SK-N-SH (cell line): Measurements from ENCODE around the gene RNLS. TPM values are rescaled to one million over a fixed set of nuclear protein-coding genes. Genes with fewer than 3 reads are reported as not detected.

ENCODE experiments used
- CTCF ChIA-PET: fragments of 300-600, 350-600 bp; formaldehyde crosslinking; extraction: SDS; loops from one replicate; lab custom pipeline; 2021; lab: Yijun Ruan, JAX
- POLR2A ChIA-PET: fragments of 350-600 bp; sonication (Branson Sonifier 250); formaldehyde crosslinking; extraction: SDS; loops from one replicate; lab custom pipeline; 2020; ENCODE audit warnings: antibody characterized with exemption, inconsistent platforms; lab: Yijun Ruan, JAX
- DNase-seq: peaks from one replicate; pipeline ENCODE4 v3.0.0; 2012
- H2AFZ ChIP-seq: fragments of 200-600 bp; sonication (generic); 2 replicates; pipeline ENCODE4 v1.8.1; 2016; ENCODE audit warnings: antibody characterized with exemption, mild to moderate bottlenecking, low read depth
- H3F3A ChIP-seq: fragments of 200-600 bp; sonication (generic); replicated peaks from 2 replicates; pipeline ENCODE3; 2016; ENCODE audit warnings: antibody characterized with exemption, mild to moderate bottlenecking; ENCODE audit not compliant: insufficient read depth
- H3K27ac ChIP-seq, 2 experiments: fragments of 200-500 bp in 1 of 2; fragments of 200-600 bp in 1 of 2; sonication (Bioruptor generic) in 1 of 2; sonication (generic), shearing (Covaris generic) in 1 of 2; 2 replicates each; pipeline versions ENCODE4 v1.5.1 to v1.6.1; 2014 to 2016; ENCODE audit warnings: low read depth in 2 of 2, inconsistent platforms in 1 of 2, low read length in 1 of 2, mild to moderate bottlenecking in 1 of 2, mixed read lengths in 1 of 2
- H3K27me3 ChIP-seq: fragments of 200-600 bp; sonication (generic), shearing (Covaris generic); 2 replicates; pipeline ENCODE4 v1.6.1; 2016; ENCODE audit warnings: mixed run types; ENCODE audit not compliant: insufficient read depth
- H3K36me3 ChIP-seq, 2 experiments: fragments of 200-500 bp in 1 of 2; fragments of 200-600 bp in 1 of 2; sonication (Bioruptor generic) in 1 of 2; sonication (generic) in 1 of 2; replicated peaks in 1 of 2; 2 replicates each; pipeline versions ENCODE3 to v1.5.1; 2014 to 2016; ENCODE audit warnings: low read length in 1 of 2, mild to moderate bottlenecking in 1 of 2; ENCODE audit not compliant: insufficient read depth in 2 of 2, control insufficient read depth in 1 of 2
- H3K4me1 ChIP-seq, 2 experiments: fragments of 200-500 bp in 1 of 2; fragments of 200-600 bp in 1 of 2; sonication (Bioruptor generic) in 1 of 2; sonication (generic), shearing (Covaris generic) in 1 of 2; 2 replicates each; pipeline versions ENCODE4 v1.5.1 to v1.6.1; 2014 to 2016; ENCODE audit warnings: low read depth in 1 of 2, low read length in 1 of 2, mixed run types in 1 of 2; ENCODE audit not compliant: insufficient read depth in 2 of 2, control insufficient read depth in 1 of 2
- H3K4me2 ChIP-seq: fragments of 200-600 bp; sonication (generic), shearing (Covaris generic); 2 replicates; pipeline ENCODE4 v1.6.1; 2017; ENCODE audit warnings: mixed run types
- H3K4me3 ChIP-seq, 2 experiments: fragments of 200-500 bp in 1 of 2; fragments of 200-600 bp in 1 of 2; sonication (Bioruptor generic) in 1 of 2; sonication (generic), shearing (Covaris generic) in 1 of 2; 2 replicates each; pipeline versions ENCODE4 v1.5.1 to v1.8.1; 2014 to 2016; ENCODE audit warnings: low read depth in 2 of 2, inconsistent platforms in 1 of 2, low read length in 1 of 2, mild to moderate bottlenecking in 1 of 2, mixed read lengths in 1 of 2, moderate library complexity in 1 of 2
- H3K79me2 ChIP-seq: fragments of 200-600 bp; sonication (generic); 2 replicates; pipeline ENCODE4 v1.8.1; 2017; ENCODE audit warnings: mild to moderate bottlenecking; ENCODE audit not compliant: insufficient read depth
- H3K9ac ChIP-seq: fragments of 200-600 bp; sonication (generic); 2 replicates; pipeline ENCODE4 v1.6.1; 2017; ENCODE audit warnings: mixed run types
- H3K9me2 ChIP-seq: fragments of 200-600 bp; sonication (generic); 2 replicates; pipeline ENCODE4 v1.6.1; 2017; ENCODE audit warnings: mixed run types
- H3K9me3 ChIP-seq: fragments of 200-600 bp; sonication (generic); 2 replicates; pipeline ENCODE4 v1.6.1; 2017; ENCODE audit warnings: mixed run types, mild to moderate bottlenecking, moderate library complexity
- H4K20me1 ChIP-seq: fragments of 200-600 bp; sonication (generic); 2 replicates; pipeline ENCODE4 v1.6.1; 2017; ENCODE audit warnings: mild to moderate bottlenecking, mixed run types; ENCODE audit not compliant: insufficient read depth
- ELF1 ChIP-seq: IDR thresholded peaks from 2 replicates; pipeline ENCODE4 v1.4.0; 2012
- FOXJ3 ChIP-seq: sonication (generic); formaldehyde crosslinking; IDR thresholded peaks from 2 replicates; pipeline ENCODE4 v1.5.1; 2020; ENCODE audit warnings: mild to moderate bottlenecking, missing genetic modification reagents
- FOXM1 ChIP-seq: IDR thresholded peaks from 2 replicates; pipeline ENCODE4 v1.4.0; 2012; ENCODE audit warnings: low read depth, mild to moderate bottlenecking
- GABPA ChIP-seq: IDR thresholded peaks from 2 replicates; pipeline ENCODE4 v1.4.0; 2012; ENCODE audit warnings: low read depth, mild to moderate bottlenecking
- GATA2 ChIP-seq: sonication (generic); formaldehyde crosslinking; IDR thresholded peaks from 2 replicates; pipeline ENCODE4 v1.5.0; 2020; ENCODE audit warnings: mild to moderate bottlenecking, missing genetic modification reagents
- IRF3 ChIP-seq: fragments of 150-350 bp; IDR thresholded peaks from 2 replicates; pipeline ENCODE4 v1.6.1; 2016; ENCODE audit warnings: mild to moderate bottlenecking, low read depth, low read length
- MXI1 ChIP-seq: IDR thresholded peaks from 2 replicates; pipeline ENCODE4 v1.6.1; 2012; ENCODE audit warnings: mild to moderate bottlenecking, low read depth, low read length, improper control_type of control experiment
- NFIC ChIP-seq: IDR thresholded peaks from 2 replicates; pipeline ENCODE4 v1.4.0; 2012; ENCODE audit warnings: borderline replicate concordance
- NRF1 ChIP-seq: IDR thresholded peaks from 2 replicates; pipeline ENCODE4 v1.6.1; 2012; ENCODE audit warnings: low read depth, mild to moderate bottlenecking, low read length
- POLR2AphosphoS5 ChIP-seq: IDR thresholded peaks from 2 replicates; pipeline ENCODE4 v1.6.1; 2012; ENCODE audit warnings: low read depth, low read length
- RAD21 ChIP-seq: IDR thresholded peaks from 2 replicates; pipeline ENCODE4 v1.6.1; 2012; ENCODE audit warnings: mild to moderate bottlenecking, low read length
- RCOR1 ChIP-seq: fragments of 150-350 bp; IDR thresholded peaks from 2 replicates; pipeline ENCODE4 v1.6.1; 2017; ENCODE audit warnings: antibody characterized with exemption, low read length
- RFX5 ChIP-seq: IDR thresholded peaks from 2 replicates; pipeline ENCODE4 v1.6.1; 2012; ENCODE audit warnings: mild to moderate bottlenecking, improper control_type of control experiment, low read length
- SIN3A ChIP-seq: IDR thresholded peaks from 2 replicates; pipeline ENCODE4 v1.6.1; 2012; ENCODE audit warnings: low read depth, mild to moderate bottlenecking, low read length, moderate library complexity, borderline replicate concordance
- TAF1 ChIP-seq: IDR thresholded peaks from 2 replicates; pipeline ENCODE4 v1.6.1; 2012; ENCODE audit warnings: low read depth, mild to moderate bottlenecking, low read length, moderate library complexity, borderline replicate concordance
- TCF12 ChIP-seq: IDR thresholded peaks from 2 replicates; pipeline ENCODE4 v1.4.0; 2012
- USF1 ChIP-seq: IDR thresholded peaks from 2 replicates; pipeline ENCODE4 v1.4.0; 2012; ENCODE audit warnings: low read depth, borderline replicate concordance
- USF2 ChIP-seq: fragments of 150-350 bp; IDR thresholded peaks from 2 replicates; pipeline ENCODE4 v1.6.1; 2017; ENCODE audit warnings: antibody characterized with exemption, low read length, low read depth, borderline replicate concordance
- YY1 ChIP-seq: IDR thresholded peaks from 2 replicates; pipeline ENCODE4 v1.4.0; 2012; ENCODE audit warnings: low read depth, mild to moderate bottlenecking
- WGBS: methylation state at CpG from one replicate; pipeline ENCODE4 v1.1.6; 2017; ENCODE audit warnings: low lambda C conversion rate; 5-methylcytosine and 5-hydroxymethylcytosine counted together
- polyA plus RNA-seq, 3 experiments: library from polyadenylated mRNA; depleted of rRNA; stranded (reverse); fragments of >200 nt; gene quantifications; 2 replicates each; pipeline ENCODE4 v1.2.3, GENCODE V29; 2012
- TF ChIP-seq, protein P1 (sequence below): IDR thresholded peaks from 2 replicates; pipeline ENCODE4 v1.4.0; 2012; ENCODE audit warnings: low read depth, borderline replicate concordance

RNLS gene
- polyA plus RNA-seq, 1 of the 3 experiments (the other 2 are of a cell fraction), result not detected

GRCh38 chr10:88620441-88620840, 37.3 kb upstream of the RNLS start:
- Histone ChIP-seq H3K4me1 (peaks cover 0 to 10% of the 10 kb centered on the region in 2 experiments; a peak in 2 of 4 replicates), H3K27ac (no peak overlapping the region), H3K9ac (no peak overlapping the region), H3K27me3 (no peaks in the 10 kb centered on the region), H4K20me1 (no peaks in the 10 kb centered on the region), H3F3A (no peaks in the 10 kb centered on the region), H3K36me3 (no peaks in the 10 kb centered on the region), H3K9me3 (no peaks in the 10 kb centered on the region), H3K9me2 (no peaks in the 10 kb centered on the region), H2AFZ (no peak overlapping the region), H3K4me3 (no peak overlapping the region), H3K4me2 (no peak overlapping the region), H3K79me2 (no peaks in the 10 kb centered on the region)
- TF ChIP-seq, protein P1, sequence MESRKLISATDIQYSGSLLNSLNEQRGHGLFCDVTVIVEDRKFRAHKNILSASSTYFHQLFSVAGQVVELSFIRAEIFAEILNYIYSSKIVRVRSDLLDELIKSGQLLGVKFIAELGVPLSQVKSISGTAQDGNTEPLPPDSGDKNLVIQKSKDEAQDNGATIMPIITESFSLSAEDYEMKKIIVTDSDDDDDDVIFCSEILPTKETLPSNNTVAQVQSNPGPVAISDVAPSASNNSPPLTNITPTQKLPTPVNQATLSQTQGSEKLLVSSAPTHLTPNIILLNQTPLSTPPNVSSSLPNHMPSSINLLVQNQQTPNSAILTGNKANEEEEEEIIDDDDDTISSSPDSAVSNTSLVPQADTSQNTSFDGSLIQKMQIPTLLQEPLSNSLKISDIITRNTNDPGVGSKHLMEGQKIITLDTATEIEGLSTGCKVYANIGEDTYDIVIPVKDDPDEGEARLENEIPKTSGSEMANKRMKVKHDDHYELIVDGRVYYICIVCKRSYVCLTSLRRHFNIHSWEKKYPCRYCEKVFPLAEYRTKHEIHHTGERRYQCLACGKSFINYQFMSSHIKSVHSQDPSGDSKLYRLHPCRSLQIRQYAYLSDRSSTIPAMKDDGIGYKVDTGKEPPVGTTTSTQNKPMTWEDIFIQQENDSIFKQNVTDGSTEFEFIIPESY, result no peak
- TF ChIP-seq RAD21 (no peak), FOXM1 (no peak), IRF3 (no peak), USF2 (no peak), MXI1 (no peak), TAF1 (no peak), NFIC (no peak), FOXJ3 (no peak), POLR2AphosphoS5 (no peak), TCF12 (no peak), RCOR1 (no peak), GABPA (no peak), RFX5 (no peak), GATA2 (CRISPR knock-in tag) (no peak), USF1 (no peak), SIN3A (no peak), YY1 (no peak), ELF1 (no peak), NRF1 (no peak)
- no peak for DNase-seq
- WGBS, result 68% methylated on average over 1 of the region's 1 CpG
- ChIA-PET POLR2A (no interaction called here), CTCF (interaction anchor here (0.8 kb wide), 1 partner anchor 55 kb away, joined by 3 read pairs; no protein-coding TSS in a partner anchor)
